HepG2 (cell line): ENCODE measurements around the gene LAMTOR1. TPM values are rescaled to one million over a fixed set of nuclear protein-coding genes. Genes with fewer than 3 reads are reported as not detected.

Experiments used
- CREB1 ChIP-seq, 2 experiments: fragments of 450-650 bp in 1 of 2; IDR thresholded peaks; 2 replicates each; pipeline ENCODE4 v1.6.1; 2016 to 2017; ENCODE audit warnings: control low read depth in 1 of 2, mild to moderate bottlenecking in 1 of 2, missing compliant biosample characterization in 1 of 2, missing genetic modification characterization in 1 of 2
- CSRNP1 ChIP-seq: sonication (generic); formaldehyde crosslinking; IDR thresholded peaks from 2 replicates; pipeline ENCODE4 v1.8.1; 2023; ENCODE audit warnings: mild to moderate bottlenecking, missing genetic modification reagents
- FOXO4 ChIP-seq: sonication (generic); formaldehyde crosslinking; conservative IDR thresholded peaks from 2 replicates; pipeline ENCODE4 v1.8.1; 2023; ENCODE audit warnings: missing genetic modification reagents
- HOXA7 ChIP-seq: sonication (generic); formaldehyde crosslinking; IDR thresholded peaks from 2 replicates; pipeline ENCODE4 v1.8.1; 2022; ENCODE audit warnings: mild to moderate bottlenecking, missing genetic modification reagents, moderate library complexity
- KAT2B ChIP-seq: fragments of 150-350 bp; IDR thresholded peaks from 2 replicates; pipeline ENCODE4 v1.6.1; 2014; ENCODE audit warnings: low read depth, low read length, borderline replicate concordance
- KIAA2018 ChIP-seq: sonication (generic); formaldehyde crosslinking; IDR thresholded peaks from 2 replicates; pipeline ENCODE4 v1.5.0; 2020; ENCODE audit warnings: mild to moderate bottlenecking, missing genetic modification reagents, borderline replicate concordance
- POGK ChIP-seq: sonication (generic); formaldehyde crosslinking; conservative IDR thresholded peaks from 2 replicates; pipeline ENCODE4 v1.8.0; 2022; ENCODE audit warnings: mild to moderate bottlenecking, moderate library complexity, missing genetic modification reagents
- RFX3 ChIP-seq: IDR thresholded peaks from 2 replicates; pipeline ENCODE4 v1.6.1; 2016; ENCODE audit warnings: missing biosample characterization, missing genetic modification reagents
- RNF2 ChIP-seq: fragments of 450-650 bp; conservative IDR thresholded peaks from 2 replicates; pipeline ENCODE4 v1.6.1; 2016; ENCODE audit warnings: low read depth
- THAP11 ChIP-seq: IDR thresholded peaks from 2 replicates; pipeline ENCODE4 v1.6.1; 2016; ENCODE audit warnings: missing biosample characterization, missing genetic modification reagents
- ZNF432 ChIP-seq: sonication (generic); formaldehyde crosslinking; IDR thresholded peaks from 2 replicates; pipeline ENCODE4 v1.5.0; 2020; ENCODE audit warnings: missing genetic modification reagents, mild to moderate bottlenecking, borderline replicate concordance
- ZNF572 ChIP-seq: sonication (generic); formaldehyde crosslinking; IDR thresholded peaks from 2 replicates; pipeline ENCODE4 v1.5.1; 2020; ENCODE audit warnings: mild to moderate bottlenecking, missing genetic modification reagents
- ZNF615 ChIP-seq: sonication (generic); formaldehyde crosslinking; IDR thresholded peaks from 2 replicates; pipeline ENCODE4 v1.5.0; 2020; ENCODE audit warnings: mild to moderate bottlenecking, missing genetic modification reagents, borderline replicate concordance
- ZSCAN31 ChIP-seq: sonication (generic); formaldehyde crosslinking; IDR thresholded peaks from 2 replicates; pipeline ENCODE4 v1.5.0; 2020; ENCODE audit warnings: low read depth, mild to moderate bottlenecking, missing genetic modification reagents
- polyA plus RNA-seq, 8 experiments: library from polyadenylated mRNA; depleted of rRNA in 3 of 8; stranded (reverse) in 7 of 8; unstranded in 1 of 8; fragments of >200 nt; fragmentation: Illumina TruSeq in 4 of 8; extraction: Trizol in 4 of 8; gene quantifications; 2 replicates each; pipeline versions ENCODE4 v1.2.1 to v1.2.3, GENCODE V29; 2011 to 2016; ENCODE audit warnings: low read depth in 4 of 8, missing spikeins in 1 of 8, mixed read lengths in 1 of 8; ENCODE audit not compliant: insufficient read depth in 1 of 8
- total RNA-seq, 5 experiments: library from RNA; depleted of rRNA; stranded (reverse); fragments of >200 nt; fragmentation: Illumina TruSeq; extraction: Trizol; gene quantifications; 2 replicates each; pipeline ENCODE4 v1.2.3, GENCODE V29; 2016; ENCODE audit warnings: low read depth in 1 of 5

The LAMTOR1 gene
- total and polyA plus RNA-seq, 2 of the 13 experiments (the other 11 are each of a cell fraction or from before 2014, with no cell fraction given), result 60.4 to 66.0 TPM

GRCh38 chr11:72080326-72081183 lies 22.5 kb downstream of the LAMTOR1 start, which contains the start of the genes LRRC51 and NUMA1 (continued):
- TF ChIP-seq KIAA2018 (no peak), RNF2 (no peak), THAP11 (CRISPR knock-in tag) (peak; percentile 99), ZNF432 (CRISPR knock-in tag) (no peak), ZNF572 (CRISPR knock-in tag) (no peak), CSRNP1 (CRISPR knock-in tag) (no peak), RFX3 (CRISPR knock-in tag) (peak; percentile 91), FOXO4 (CRISPR knock-in tag) (no peak), KAT2B (no peak), POGK (CRISPR knock-in tag) (no peak), ZNF615 (no peak), ZSCAN31 (CRISPR knock-in tag) (peak; percentile 71; the same call in 1 of the 2 replicates), CREB1 (IDR thresholded peaks at IDR 0.05) (peak; percentile 96), CREB1 (CRISPR knock-in tag; IDR thresholded peaks at IDR 0.05) (peak; percentile 97), HOXA7 (CRISPR knock-in tag) (no peak)
